Measurements from ENCODE around the gene CYP26B1. TPM values are rescaled to one million over a fixed set of nuclear protein-coding genes. Genes with fewer than 3 reads are reported as not detected.

CYP26B1 gene
- total and polyA plus RNA-seq, 2 donors (not counting 3 experiments of a cell fraction or from before 2014, with no cell fraction given), result 0.30 to 1.1 TPM

GRCh38 chr2:72085513-72085912 is 62.1 kb downstream of the CYP26B1 start:
- POLR2A ChIA-PET, result no interaction called here

More at GRCh38 chr2:72085513-72085912, 62.1 kb downstream of the CYP26B1 start:
- H3K36me3 ChIP-seq (ENCODE audit: control insufficient read depth in 2 of 2, extremely low read depth in 1 of 2, insufficient read depth in 2 of 2, low read length in 2 of 2), result no peaks in the 10 kb centered on the region
- BruUV-seq (replicated peaks), result no TSS peak
- CTCF ChIA-PET, result no interaction called here
- no peaks in the 10 kb centered on the region for H4K20me1 ChIP-seq (replicated peaks; ENCODE audit: control insufficient read depth, extremely low read depth, insufficient read depth, low read length)
- H3K27me3 ChIP-seq (ENCODE audit: control insufficient read depth in 2 of 2, insufficient read depth in 2 of 2, low read length in 2 of 2), result no peaks in the 10 kb centered on the region
- H3K9me3 ChIP-seq (replicated peaks; ENCODE audit: control insufficient read depth, insufficient read depth, low read length), result no peaks in the 10 kb centered on the region
- intact Hi-C loops (cut with micrococcal nuclease) (no loop called here), dilution Hi-C loops (cut with MboI; ENCODE audit: extremely low pct_ligation_motif_present, low sequenced_read_pairs) (no loop called here)
- no peak overlapping the region for H3K27ac ChIP-seq (ENCODE audit: insufficient read depth, low read depth, low read length)
- H3K4me3 ChIP-seq (replicated peaks in 1 of 3; ENCODE audit: insufficient read depth in 1 of 3, low read depth in 1 of 3, low read length in 3 of 3), result no peak overlapping the region
- DNase-seq (ENCODE audit: low read depth, low spot score) (no peak), FAIRE-seq (no peak)
- H3K9ac ChIP-seq (replicated peaks; ENCODE audit: extremely low read depth, insufficient read depth, low read length), result no peak overlapping the region
- H2AFZ ChIP-seq (ENCODE audit: low read depth, low read length), result no peak overlapping the region
- TF ChIP-seq CTCF (IDR thresholded peaks at IDR 0.05; ENCODE audit: extremely low read depth in 1 of 2, insufficient read depth in 1 of 2, low read depth in 1 of 2, low read length in 2 of 2), result no peak
- TF ChIP-seq EZH2 (IDR thresholded peaks at IDR 0.05; ENCODE audit: borderline replicate concordance, low read depth, low read length, severe bottlenecking), result no peak
- no peak for TF ChIP-seq MAX (IDR thresholded peaks at IDR 0.05; ENCODE audit: insufficient read depth, insufficient read length)
- TF ChIP-seq GATA2 (IDR thresholded peaks at IDR 0.05; ENCODE audit: insufficient read depth, insufficient read length, low read depth, low read length), result no peak
- no peak for TF ChIP-seq MYC (IDR thresholded peaks at IDR 0.05; ENCODE audit: low read depth, low read length)
- TF ChIP-seq POLR2AphosphoS5 (IDR thresholded peaks at IDR 0.05; ENCODE audit: insufficient read depth, low read depth, low read length), result no peak
- TF ChIP-seq JUN (IDR thresholded peaks at IDR 0.05; ENCODE audit: borderline replicate concordance, insufficient read depth, insufficient read length, low read depth), result no peak
- no peak for TF ChIP-seq POLR2A (IDR thresholded peaks at IDR 0.05; ENCODE audit: low read depth, low read length)
- TF ChIP-seq FOS (IDR thresholded peaks at IDR 0.05; ENCODE audit: borderline replicate concordance, insufficient read depth, low read length), result no peak
- H3K79me2 ChIP-seq (ENCODE audit: control insufficient read depth, insufficient read depth, low read length), result no peaks in the 10 kb centered on the region
- H3K4me1 ChIP-seq (ENCODE audit: control insufficient read depth, extremely low read depth, insufficient read depth, low read length), result no peaks in the 10 kb centered on the region
- no peak overlapping the region for H3K4me2 ChIP-seq (ENCODE audit: insufficient read depth, low read length)
- no peaks in the 10 kb centered on the region for H3K9me1 ChIP-seq (replicated peaks; ENCODE audit: control insufficient read depth, extremely low read depth, insufficient read depth, low read length)
